K562 (cell line): ENCODE measurements around the gene SLC7A8.

Experiments used
- ATF1 ChIP-seq, 2 experiments: fragments of 450-650 bp in 1 of 2; IDR thresholded peaks; 2 replicates each; pipeline ENCODE4 v1.6.1; 2016; ENCODE audit warnings: missing compliant biosample characterization in 1 of 2, missing genetic modification characterization in 1 of 2
- BHLHE40 ChIP-seq: IDR thresholded peaks from 2 replicates; pipeline ENCODE4 v1.6.1; 2011; ENCODE audit warnings: low read length, improper control_type of control experiment
- CEBPB ChIP-seq: fragments of 450-650 bp; IDR thresholded peaks from 2 replicates; pipeline ENCODE4 v1.6.1; 2016; ENCODE audit warnings: missing genetic modification characterization, missing compliant biosample characterization
- CTCF ChIP-seq, 3 experiments: IDR thresholded peaks in 2 of 3; conservative IDR thresholded peaks in 1 of 3; 2 replicates each; pipeline ENCODE4 v1.5.1; 2011 to 2012; ENCODE audit warnings: low read length in 3 of 3, mild to moderate bottlenecking in 3 of 3, control low read depth in 2 of 3, improper control_type of control experiment in 1 of 3, inconsistent platforms in 1 of 3, low read depth in 1 of 3, mixed read lengths in 1 of 3, moderate library complexity in 1 of 3; ENCODE audit not compliant: insufficient read depth in 2 of 3
- POLR2A ChIP-seq: fragments of 450-650 bp; conservative IDR thresholded peaks from 2 replicates; pipeline ENCODE4 v1.6.1; 2016
- SP1 ChIP-seq: sonication (generic); formaldehyde crosslinking; IDR thresholded peaks from 2 replicates; pipeline ENCODE4 v1.8.1; 2022; ENCODE audit warnings: mild to moderate bottlenecking, missing genetic modification reagents

DNA sequence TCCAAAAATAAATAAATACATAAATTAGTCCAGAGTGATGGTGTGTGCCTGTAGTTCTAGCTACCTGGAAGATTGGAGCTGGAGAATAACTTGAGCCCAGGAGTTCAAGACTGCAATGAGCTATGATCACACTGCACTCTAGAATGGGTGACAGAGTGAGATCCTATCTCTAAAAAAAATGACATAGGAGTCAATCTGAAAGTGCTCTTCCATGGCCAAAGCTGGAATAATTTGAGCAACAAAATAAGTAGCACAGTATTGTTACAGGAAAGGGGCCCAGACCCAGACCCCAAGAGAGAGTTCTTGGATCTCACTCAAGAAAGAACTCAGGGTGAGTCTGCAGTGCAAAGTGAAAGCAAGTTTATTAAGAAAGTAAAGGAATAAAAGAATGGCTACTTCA lies 24.9 kb upstream of the SLC7A8 start:
- TF ChIP-seq SP1 (CRISPR knock-in tag) (no peak), ATF1 (CRISPR knock-in tag; IDR thresholded peaks at IDR 0.05) (no peak), ATF1 (tag; IDR thresholded peaks at IDR 0.05) (no peak), POLR2A (no peak), CTCF (IDR thresholded peaks at IDR 0.05 in 2 of 3, conservative IDR thresholded peaks at IDR 0.05 in 1 of 3; ENCODE audit: insufficient read depth in 2 of 3, low read depth in 1 of 3, low read length in 3 of 3) (no peak), CEBPB (tag) (no peak), BHLHE40 (no peak)
